LNCAP (cell line): ENCODE data around the gene ADGRD1.

Experiments used
- TF ChIP-seq, protein P1 (sequence below): fragments of 450-650 bp; IDR thresholded peaks from 2 replicates; pipeline ENCODE4 v1.5.1; 2017; ENCODE audit warnings: mild to moderate bottlenecking

ADGRD1 gene

GRCh38 chr12:131026754-131027153 is 73.0 kb downstream of the ADGRD1 start:
- TF ChIP-seq, protein P1, sequence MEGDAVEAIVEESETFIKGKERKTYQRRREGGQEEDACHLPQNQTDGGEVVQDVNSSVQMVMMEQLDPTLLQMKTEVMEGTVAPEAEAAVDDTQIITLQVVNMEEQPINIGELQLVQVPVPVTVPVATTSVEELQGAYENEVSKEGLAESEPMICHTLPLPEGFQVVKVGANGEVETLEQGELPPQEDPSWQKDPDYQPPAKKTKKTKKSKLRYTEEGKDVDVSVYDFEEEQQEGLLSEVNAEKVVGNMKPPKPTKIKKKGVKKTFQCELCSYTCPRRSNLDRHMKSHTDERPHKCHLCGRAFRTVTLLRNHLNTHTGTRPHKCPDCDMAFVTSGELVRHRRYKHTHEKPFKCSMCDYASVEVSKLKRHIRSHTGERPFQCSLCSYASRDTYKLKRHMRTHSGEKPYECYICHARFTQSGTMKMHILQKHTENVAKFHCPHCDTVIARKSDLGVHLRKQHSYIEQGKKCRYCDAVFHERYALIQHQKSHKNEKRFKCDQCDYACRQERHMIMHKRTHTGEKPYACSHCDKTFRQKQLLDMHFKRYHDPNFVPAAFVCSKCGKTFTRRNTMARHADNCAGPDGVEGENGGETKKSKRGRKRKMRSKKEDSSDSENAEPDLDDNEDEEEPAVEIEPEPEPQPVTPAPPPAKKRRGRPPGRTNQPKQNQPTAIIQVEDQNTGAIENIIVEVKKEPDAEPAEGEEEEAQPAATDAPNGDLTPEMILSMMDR = no peak

- TF ChIP-seq, protein P1 = no peak
Observed at GRCh38 chr12:131027264-131027663, 73.6 kb downstream of the ADGRD1 start.

- TF ChIP-seq, protein P1 = no peak
Observed at GRCh38 chr12:131027876-131028586, 74.3 kb downstream of the ADGRD1 start.

- TF ChIP-seq, protein P1 = no peak
Observed at GRCh38 chr12:131028587-131029338, 75.1 kb downstream of the ADGRD1 start.

DNA sequence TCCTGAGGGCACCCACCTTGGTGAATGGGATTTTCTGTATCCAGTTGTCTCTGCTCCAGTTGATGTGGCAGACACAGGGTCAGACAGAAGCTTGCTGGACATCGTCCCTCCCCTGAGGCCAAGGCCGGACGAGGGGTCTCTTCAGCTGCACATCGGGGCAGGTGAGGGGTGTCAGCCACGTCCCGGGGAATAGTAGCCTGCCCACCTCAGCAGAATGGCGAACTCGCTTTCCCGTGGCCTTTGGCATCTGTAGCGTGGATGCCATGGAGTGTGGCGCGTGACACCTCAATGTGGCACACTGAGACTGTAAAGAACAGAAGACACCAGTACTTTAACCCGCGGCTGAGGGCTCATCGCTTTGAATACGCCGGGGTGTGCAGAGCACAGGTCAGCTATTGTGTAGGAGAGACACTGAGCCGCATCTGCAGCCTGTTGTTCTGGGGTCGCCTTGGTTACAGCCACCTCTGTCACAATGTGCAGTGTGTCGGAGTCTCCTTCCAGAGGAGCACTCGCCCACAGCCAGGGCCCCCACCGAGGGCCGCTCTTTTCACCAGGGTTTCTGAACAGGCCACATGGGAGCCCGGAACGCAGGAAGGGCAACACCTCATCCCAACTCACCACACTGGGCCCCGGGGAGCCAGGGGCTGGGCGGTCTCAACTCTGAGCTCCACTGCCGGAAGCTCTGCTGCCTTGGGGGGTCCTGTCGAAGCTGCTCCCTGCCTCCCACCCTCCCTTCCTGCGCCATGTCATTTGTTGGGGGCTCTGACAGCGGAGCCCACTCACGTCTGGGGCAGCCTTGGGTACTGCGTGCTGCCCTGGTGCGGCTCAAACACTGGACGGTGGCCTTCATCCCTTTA is 77.0 kb downstream of the ADGRD1 start:
- TF ChIP-seq, protein P1 = no peak

- TF ChIP-seq, protein P1 = no peak
Observed at GRCh38 chr12:131032082-131032750, 78.5 kb downstream of the ADGRD1 start.

GRCh38 chr12:131033486-131033885 is 79.8 kb downstream of the ADGRD1 start:
- TF ChIP-seq, protein P1 = no peak
